IgD-negative memory B cell (primary cell): ENCODE results near the gene ARHGEF11. TPM values are rescaled to one million over a fixed set of nuclear protein-coding genes. Genes with fewer than 3 reads are reported as not detected.

Experiments used
- H3K27ac Mint-ChIP-seq, 3 donors: one replicate each; pipeline ENCODE4 v1.8.0; 2020 to 2022; ENCODE audit warnings: mild to moderate bottlenecking in 3 of 3, mixed read lengths in 3 of 3, moderate library complexity in 1 of 3
- H3K27me3 Mint-ChIP-seq: one replicate; pipeline ENCODE4 v1.8.0; 2021; ENCODE audit warnings: mixed read lengths
- H3K36me3 Mint-ChIP-seq: one replicate; pipeline ENCODE4 v1.8.0; 2020; ENCODE audit warnings: mild to moderate bottlenecking, mixed read lengths
- H3K4me1 Mint-ChIP-seq, 3 donors: one replicate each; pipeline ENCODE4 v1.8.0; 2020 to 2022; ENCODE audit warnings: mixed read lengths in 3 of 3, mild to moderate bottlenecking in 1 of 3
- H3K4me3 Mint-ChIP-seq, 4 donors: one replicate each; pipeline ENCODE4 v1.8.0; 2020 to 2022; ENCODE audit warnings: mild to moderate bottlenecking in 4 of 4, mixed read lengths in 4 of 4, moderate library complexity in 3 of 4
- H3K9me3 Mint-ChIP-seq, 3 donors: one replicate each; pipeline ENCODE4 v1.8.0; 2020 to 2021; ENCODE audit warnings: mixed read lengths in 3 of 3, mild to moderate bottlenecking in 1 of 3
- polyA plus RNA-seq: library from polyadenylated mRNA; unstranded; fragments of 300-500 nt; fragmentation: Illumina TruSeq; gene quantifications from one replicate; pipeline ENCODE4 v1.2.3, GENCODE V29; 2021

Gene ARHGEF11
- polyA plus RNA-seq, 1 donor from 2014 or later, result 2.8 TPM

GRCh38 chr1:156943756-156944155 is 101.8 kb downstream of the ARHGEF11 start:
- H3K27me3 Mint-ChIP-seq, result peaks cover 2% of the 10 kb centered on the region
- no peak overlapping the region for H3K27ac Mint-ChIP-seq
- H3K4me1 Mint-ChIP-seq, result no peaks in the 10 kb centered on the region
- no peak overlapping the region for H3K4me3 Mint-ChIP-seq
- peaks cover 10% of the 10 kb centered on the region for H3K36me3 Mint-ChIP-seq
- H3K9me3 Mint-ChIP-seq, result no peaks in the 10 kb centered on the region

DNA sequence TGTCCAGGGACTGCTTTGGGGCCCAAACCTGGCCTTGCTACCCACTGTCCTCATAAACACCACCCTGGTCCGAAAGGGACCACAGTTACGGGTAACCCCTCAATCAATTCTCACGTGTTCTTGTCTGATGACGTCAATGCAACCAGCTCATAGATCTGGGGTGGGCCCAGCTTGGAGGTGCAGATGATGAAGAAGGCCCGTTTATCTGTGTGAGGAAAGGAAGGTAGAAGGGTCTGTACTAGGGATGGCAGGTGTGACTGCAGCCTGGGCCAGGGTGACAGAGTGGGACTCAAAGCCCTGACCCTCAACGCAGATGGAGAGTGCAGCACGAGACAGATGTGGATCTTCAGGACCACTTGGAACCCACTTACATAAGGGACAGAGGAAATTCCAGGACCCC is 103.0 kb downstream of the ARHGEF11 start:
- H3K4me1 Mint-ChIP-seq, result peaks cover 0 to 3% (median 0%) of the 10 kb centered on the region in 3 donors
- H3K4me3 Mint-ChIP-seq, result no peak overlapping the region
- H3K9me3 Mint-ChIP-seq, result no peaks in the 10 kb centered on the region
- H3K27me3 Mint-ChIP-seq, result peaks cover 2% of the 10 kb centered on the region
- H3K36me3 Mint-ChIP-seq, result peaks cover 6% of the 10 kb centered on the region
- no peak overlapping the region for H3K27ac Mint-ChIP-seq

GRCh38 chr1:156942176-156942575 is 103.4 kb downstream of the ARHGEF11 start:
- H3K27ac Mint-ChIP-seq, result no peak overlapping the region
- H3K27me3 Mint-ChIP-seq, result peaks cover 2% of the 10 kb centered on the region
- peaks cover 0 to 3% (median 0%) of the 10 kb centered on the region in 3 donors for H3K4me1 Mint-ChIP-seq
- no peak overlapping the region for H3K4me3 Mint-ChIP-seq
- no peaks in the 10 kb centered on the region for H3K9me3 Mint-ChIP-seq
- H3K36me3 Mint-ChIP-seq, result peaks cover 6% of the 10 kb centered on the region

DNA sequence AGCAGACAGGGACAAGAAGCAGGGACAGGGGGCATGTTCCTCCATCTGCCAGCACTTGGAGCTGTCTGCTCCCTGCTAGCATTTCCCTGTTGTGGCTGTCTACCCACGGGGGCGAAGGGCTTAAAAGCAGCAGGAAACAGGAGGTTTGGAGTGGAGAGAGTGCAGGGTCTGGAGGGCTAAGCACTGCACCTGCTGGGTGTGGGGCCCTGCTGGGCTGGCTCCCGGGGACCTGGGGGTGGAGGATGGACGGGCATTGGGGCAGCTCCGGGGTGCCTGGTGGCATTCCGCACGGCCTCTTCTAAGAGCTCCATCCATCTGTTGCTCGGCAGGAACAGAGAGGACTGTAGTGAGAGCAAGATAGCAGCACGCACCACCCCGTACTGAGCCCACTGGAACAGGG is 103.9 kb downstream of the ARHGEF11 start:
- Mint-ChIP-seq H3K4me3 (no peak overlapping the region), H3K36me3 (peaks cover 6% of the 10 kb centered on the region)

DNA sequence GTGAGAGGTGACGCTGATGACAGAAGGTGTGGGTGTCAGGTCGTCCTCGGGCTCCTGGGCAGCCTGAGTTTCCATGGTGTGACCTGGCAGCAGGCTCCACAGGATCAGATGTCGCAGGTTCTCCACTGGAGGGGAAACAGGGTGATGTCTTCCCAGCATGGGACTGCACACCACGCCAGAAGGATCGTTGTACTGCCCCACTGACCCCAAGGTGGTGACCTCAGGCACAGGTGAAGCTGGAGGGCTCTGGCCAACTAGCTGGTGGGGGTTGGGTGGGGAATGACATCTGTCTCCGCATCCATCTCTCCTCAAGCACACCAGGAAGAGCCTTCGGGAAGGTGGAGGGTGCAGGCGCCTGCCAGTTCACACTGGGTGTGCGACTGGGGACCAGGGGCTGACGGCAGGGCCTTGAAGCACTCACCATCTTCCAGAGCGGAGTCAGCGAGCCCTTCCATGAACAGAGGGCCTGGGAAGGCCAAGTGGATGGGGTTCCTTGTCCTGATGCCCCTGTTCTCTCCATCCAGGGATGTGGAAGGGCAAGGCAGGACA is 105.7 kb downstream of the ARHGEF11 start:
- Mint-ChIP-seq H3K27ac (no peak overlapping the region), H3K36me3 (peaks cover 6% of the 10 kb centered on the region), H3K4me3 (no peak overlapping the region), H3K9me3 (no peaks in the 10 kb centered on the region), H3K4me1 (peaks cover 0 to 3% (median 0%) of the 10 kb centered on the region in 3 donors), H3K27me3 (no peaks in the 10 kb centered on the region)

More for the DNA sequence above, 103.9 kb downstream of the ARHGEF11 start:
- no peaks in the 10 kb centered on the region for H3K9me3 Mint-ChIP-seq
- H3K4me1 Mint-ChIP-seq, result peaks cover 0 to 3% (median 0%) of the 10 kb centered on the region in 3 donors
- peaks cover 2% of the 10 kb centered on the region for H3K27me3 Mint-ChIP-seq
- no peak overlapping the region for H3K27ac Mint-ChIP-seq

- Mint-ChIP-seq H3K27ac (peak overlapping the region in 1 of 3 donors; percentile 81), H3K27me3 (peaks cover 5% of the 10 kb centered on the region), H3K36me3 (peaks cover 6% of the 10 kb centered on the region), H3K9me3 (no peaks in the 10 kb centered on the region), H3K4me3 (no peak overlapping the region), H3K4me1 (peaks cover 0 to 3% (median 0%) of the 10 kb centered on the region in 3 donors)
Observed at GRCh38 chr1:156938813-156939212, 106.7 kb downstream of the ARHGEF11 start.

- H3K9me3 Mint-ChIP-seq, result no peaks in the 10 kb centered on the region
- H3K4me1 Mint-ChIP-seq, result peaks cover 0 to 3% (median 0%) of the 10 kb centered on the region in 3 donors
- H3K27me3 Mint-ChIP-seq, result peaks cover 10% of the 10 kb centered on the region
- no peak overlapping the region for H3K4me3 Mint-ChIP-seq
- H3K27ac Mint-ChIP-seq, result no peak overlapping the region
- peaks cover 6% of the 10 kb centered on the region for H3K36me3 Mint-ChIP-seq
Observed at GRCh38 chr1:156937883-156938282, 107.7 kb downstream of the ARHGEF11 start.

DNA sequence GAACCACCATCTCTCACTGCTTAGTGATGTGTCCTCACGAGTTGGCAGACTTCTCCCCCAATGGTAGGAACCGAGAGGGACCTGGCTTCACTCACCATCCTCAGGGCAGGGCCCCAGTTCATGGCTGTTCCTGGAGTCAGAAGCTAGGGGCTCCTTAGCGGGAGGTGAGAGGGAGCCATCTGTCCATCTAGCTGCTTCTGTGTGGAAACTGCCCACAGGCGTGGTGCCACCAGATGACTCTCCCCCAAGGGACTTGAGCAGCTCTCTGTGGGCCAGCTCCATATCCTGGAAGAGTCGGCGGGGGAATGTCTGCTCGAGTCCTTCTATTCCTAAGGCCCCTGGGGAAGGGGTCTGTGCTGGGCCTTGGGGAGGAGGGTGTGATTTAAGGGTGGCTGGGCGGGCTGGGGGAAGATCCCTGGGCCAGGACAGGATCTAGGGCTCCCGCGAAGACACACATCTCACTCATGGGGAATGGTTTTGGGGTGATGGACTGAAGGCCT is 108.8 kb downstream of the ARHGEF11 start:
- peaks cover 0 to 3% (median 0%) of the 10 kb centered on the region in 3 donors for H3K4me1 Mint-ChIP-seq
- peak overlapping the region in 1 of 3 donors; percentile 73 for H3K27ac Mint-ChIP-seq
- peaks cover 8% of the 10 kb centered on the region for H3K36me3 Mint-ChIP-seq
- no peaks in the 10 kb centered on the region for H3K9me3 Mint-ChIP-seq
- H3K4me3 Mint-ChIP-seq, result no peak overlapping the region
- peaks cover 15% of the 10 kb centered on the region for H3K27me3 Mint-ChIP-seq

DNA sequence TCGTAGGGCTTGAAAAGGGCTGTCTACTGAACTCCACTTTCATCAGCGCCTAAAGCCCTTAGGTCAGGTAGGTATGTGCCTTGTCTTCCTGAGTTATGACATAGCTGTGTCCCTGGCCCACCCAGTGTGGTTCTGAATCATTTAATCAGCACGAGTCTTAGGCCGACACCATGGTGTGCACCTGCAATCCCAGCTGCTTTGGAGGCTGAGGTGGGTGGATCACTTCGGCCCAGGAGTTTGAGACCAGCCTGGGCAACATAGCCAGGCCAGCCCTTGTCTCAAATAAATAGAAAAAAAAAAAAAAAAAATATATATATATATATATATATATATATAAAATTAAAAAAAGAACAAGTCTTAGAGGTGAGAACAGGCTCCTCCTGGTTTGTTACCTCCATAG is 109.4 kb downstream of the ARHGEF11 start:
- no peak overlapping the region for H3K4me3 Mint-ChIP-seq
- H3K36me3 Mint-ChIP-seq, result peaks cover 7% of the 10 kb centered on the region
- H3K9me3 Mint-ChIP-seq, result no peaks in the 10 kb centered on the region
- H3K27me3 Mint-ChIP-seq, result peaks cover 21% of the 10 kb centered on the region
- peaks cover 0 to 3% (median 0%) of the 10 kb centered on the region in 3 donors for H3K4me1 Mint-ChIP-seq
- H3K27ac Mint-ChIP-seq, result no peak overlapping the region

DNA sequence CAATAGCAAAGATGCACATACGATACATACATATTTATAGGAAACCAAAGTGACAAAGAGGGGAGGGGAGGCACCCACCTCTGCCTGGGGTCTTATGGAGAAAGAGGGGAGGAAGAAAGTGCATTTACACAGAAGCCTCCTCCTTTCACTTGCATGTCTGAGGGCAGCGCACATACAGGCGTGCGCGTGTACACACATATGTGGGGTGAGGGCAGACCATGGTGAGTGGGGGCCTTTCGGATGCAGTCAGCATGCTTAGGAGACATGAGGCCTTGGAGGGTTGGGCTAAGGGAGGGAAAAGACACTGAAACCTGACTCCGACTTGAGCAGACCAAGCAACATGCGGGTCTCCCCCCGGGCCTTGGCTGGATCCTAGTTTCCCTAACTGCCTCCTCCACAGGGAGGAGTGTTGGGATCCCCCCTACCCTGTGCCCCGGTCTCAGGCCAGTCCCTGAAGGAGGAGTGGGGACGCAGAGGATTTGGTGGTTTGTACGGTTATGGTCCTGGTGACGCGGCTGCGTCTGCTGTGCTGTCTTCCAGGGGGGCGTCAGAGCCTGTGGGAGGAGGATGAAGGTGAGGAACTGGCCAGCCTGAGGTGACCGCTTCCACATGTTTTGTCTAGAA is 109.9 kb downstream of the ARHGEF11 start:
- Mint-ChIP-seq H3K36me3 (peaks cover 2% of the 10 kb centered on the region), H3K27me3 (peaks cover 26% of the 10 kb centered on the region), H3K4me1 (peaks cover 0 to 3% (median 0%) of the 10 kb centered on the region in 3 donors), H3K4me3 (no peak overlapping the region), H3K9me3 (no peaks in the 10 kb centered on the region), H3K27ac (peak overlapping the region in 1 of 3 donors; percentile 5)

DNA sequence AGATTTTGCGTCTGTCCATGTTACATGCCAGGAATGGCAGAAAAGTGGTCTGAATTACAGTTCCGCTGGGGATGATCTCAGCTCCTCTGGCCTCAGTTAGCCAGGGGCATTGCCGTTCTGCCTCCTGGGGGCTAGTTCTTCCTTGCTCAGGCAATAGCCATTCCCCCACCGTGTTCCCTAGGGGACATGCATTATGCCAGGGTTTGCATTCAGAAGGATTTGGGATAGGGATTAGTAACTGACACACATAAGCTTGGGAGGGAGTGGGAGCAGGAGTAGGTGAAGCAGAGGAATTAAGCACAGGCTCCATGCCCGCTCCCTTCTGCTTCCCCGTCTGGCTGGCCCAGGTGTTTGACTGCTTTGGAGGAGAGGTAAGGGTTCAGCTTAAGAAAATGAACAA is 112.4 kb downstream of the ARHGEF11 start:
- H3K9me3 Mint-ChIP-seq, result no peaks in the 10 kb centered on the region
- peaks cover under 1 to 4% (median 2%) of the 10 kb centered on the region in 3 donors for H3K4me1 Mint-ChIP-seq
- H3K4me3 Mint-ChIP-seq, result no peak overlapping the region
- peaks cover 2% of the 10 kb centered on the region for H3K36me3 Mint-ChIP-seq
- H3K27me3 Mint-ChIP-seq, result peaks cover 43% of the 10 kb centered on the region
- H3K27ac Mint-ChIP-seq, result no peak overlapping the region

DNA sequence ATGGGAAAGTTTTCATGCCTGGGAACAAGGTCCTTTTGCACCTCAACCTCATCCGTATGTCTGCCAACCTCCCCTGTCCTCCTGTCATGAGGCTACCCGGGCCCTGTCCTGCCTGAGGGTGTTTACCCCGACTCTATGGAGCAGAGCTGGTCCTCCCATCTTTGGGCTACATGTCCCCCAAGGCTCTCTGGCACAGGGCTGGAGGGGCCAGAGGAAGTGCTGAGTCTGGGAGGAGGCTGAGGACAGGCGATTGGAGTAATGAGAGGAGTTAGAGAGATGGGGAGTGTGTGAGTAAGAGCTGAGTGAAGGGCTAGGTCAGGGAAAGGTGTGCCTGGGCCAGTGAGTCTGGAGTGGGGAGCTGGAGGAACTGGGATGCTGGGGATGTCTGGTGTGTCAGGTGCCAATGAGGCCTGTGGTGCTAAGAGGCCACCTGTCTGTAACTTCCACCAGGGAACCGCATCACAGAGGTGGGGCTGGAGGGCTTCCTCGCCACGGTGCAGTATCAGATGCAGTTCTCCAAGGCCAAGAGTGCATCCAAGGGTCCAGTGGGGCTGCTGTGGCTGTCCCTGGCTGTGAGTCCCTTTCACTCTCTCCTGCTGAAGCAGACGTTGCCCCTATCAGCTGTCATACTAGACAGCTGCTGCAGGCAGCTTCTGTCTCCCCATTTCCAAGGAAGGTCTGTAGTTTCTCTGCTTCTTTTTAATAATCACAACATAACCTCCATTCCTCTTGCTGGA is 113.4 kb downstream of the ARHGEF11 start:
- peaks cover 4 to 9% (median 4%) of the 10 kb centered on the region in 3 donors for H3K4me1 Mint-ChIP-seq
- H3K9me3 Mint-ChIP-seq, result peaks cover 0 to 2% (median 0%) of the 10 kb centered on the region in 3 donors
- no peak overlapping the region for H3K4me3 Mint-ChIP-seq
- no peak overlapping the region for H3K27ac Mint-ChIP-seq
- H3K27me3 Mint-ChIP-seq, result peaks cover 51% of the 10 kb centered on the region
- H3K36me3 Mint-ChIP-seq, result peaks cover 2% of the 10 kb centered on the region

DNA sequence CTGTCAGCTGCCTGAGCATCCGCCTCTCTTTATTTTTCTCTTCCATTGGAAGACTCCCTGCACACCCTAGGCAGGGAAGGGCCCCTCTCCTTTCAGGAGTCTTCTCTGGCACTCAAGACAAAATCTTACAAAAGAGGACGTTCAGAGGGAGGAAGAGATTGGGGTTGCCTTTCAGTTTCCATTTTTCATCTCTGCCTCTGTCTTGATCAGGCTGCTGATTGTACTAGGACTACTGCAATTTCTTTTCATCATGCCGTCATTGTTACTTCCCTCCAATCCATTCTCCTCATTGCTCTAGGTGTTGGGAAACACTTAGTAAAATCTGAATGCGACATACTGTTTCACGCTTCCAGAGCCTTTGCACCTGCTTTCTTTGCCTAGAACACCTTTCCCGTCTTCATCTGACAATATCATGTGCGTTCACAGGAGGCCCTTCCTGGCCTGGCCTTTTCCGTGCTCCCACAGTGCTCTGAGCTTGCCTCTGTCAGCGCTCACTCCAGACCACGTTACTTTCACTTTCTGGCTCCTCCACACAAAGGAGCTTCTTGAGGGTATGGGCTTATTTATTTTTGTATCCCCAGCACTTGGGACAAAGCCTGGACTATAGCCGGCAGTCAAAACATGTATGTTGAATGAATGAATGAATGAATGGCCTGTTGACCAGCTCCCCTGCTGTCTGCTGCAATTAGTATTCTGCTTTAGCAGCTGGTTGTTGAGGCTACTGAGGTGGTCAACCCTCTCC is 114.2 kb downstream of the ARHGEF11 start:
- Mint-ChIP-seq H3K27ac (no peak overlapping the region), H3K27me3 (peaks cover 58% of the 10 kb centered on the region), H3K36me3 (peaks cover 2% of the 10 kb centered on the region), H3K4me1 (peaks cover 4 to 10% (median 4%) of the 10 kb centered on the region in 3 donors), H3K4me3 (no peak overlapping the region), H3K9me3 (peaks cover 0 to 2% (median 0%) of the 10 kb centered on the region in 3 donors)

GRCh38 chr1:156930483-156930882 is 115.1 kb downstream of the ARHGEF11 start:
- no peak overlapping the region for H3K27ac Mint-ChIP-seq
- peaks cover 67% of the 10 kb centered on the region for H3K27me3 Mint-ChIP-seq
- peaks cover 4 to 10% (median 7%) of the 10 kb centered on the region in 3 donors for H3K4me1 Mint-ChIP-seq
- H3K9me3 Mint-ChIP-seq, result peaks cover 0 to 2% (median 0%) of the 10 kb centered on the region in 3 donors
- H3K4me3 Mint-ChIP-seq, result no peak overlapping the region
- peaks cover 2% of the 10 kb centered on the region for H3K36me3 Mint-ChIP-seq
